GM18909 (cell line): ENCODE data around the gene FUOM.

Experiments used
- ATAC-seq: cut with Tn5 transposase; IDR thresholded peaks from one replicate; pipeline ENCODE4 v1.9.1; 2021; ENCODE audit warnings: mild to moderate bottlenecking; ENCODE audit not compliant: unreplicated experiment, poor library complexity

The FUOM gene

GRCh38 chr10:133353988-133354605 is 3.7 kb downstream of the FUOM start:
- no peak for ATAC-seq

GRCh38 chr10:133353202-133353959 is 4.4 kb downstream of the FUOM start:
- no peak for ATAC-seq

- ATAC-seq: no peak
Observed at GRCh38 chr10:133351408-133352318, 6.2 kb downstream of the FUOM start.

GRCh38 chr10:133350950-133351329 is 6.9 kb downstream of the FUOM start:
- ATAC-seq: no peak

GRCh38 chr10:133350283-133350949 is 7.4 kb downstream of the FUOM start:
- ATAC-seq: no peak

- ATAC-seq: no peak
Observed at GRCh38 chr10:133349577-133350011, 8.2 kb downstream of the FUOM start.

- no peak for ATAC-seq
Observed at GRCh38 chr10:133349160-133349568, 8.7 kb downstream of the FUOM start.

- no peak for ATAC-seq
Observed at GRCh38 chr10:133347710-133348517, 9.9 kb downstream of the FUOM start.

- no peak for ATAC-seq
Observed at GRCh38 chr10:133346413-133346812, 11.4 kb downstream of the FUOM start.

GRCh38 chr10:133344236-133344635 is 13.6 kb downstream of the FUOM start:
- no peak for ATAC-seq

- ATAC-seq: no peak
Observed at GRCh38 chr10:133343558-133343957, 14.3 kb downstream of the FUOM start.

- no peak for ATAC-seq
Observed at GRCh38 chr10:133342942-133343341, 14.9 kb downstream of the FUOM start.

GRCh38 chr10:133341983-133342382 is 15.8 kb downstream of the FUOM start:
- ATAC-seq: no peak

- no peak for ATAC-seq
Observed at GRCh38 chr10:133339708-133340380, 18.0 kb downstream of the FUOM start.

- no peak for ATAC-seq
Observed at GRCh38 chr10:133338080-133339071, 19.4 kb downstream of the FUOM start.

- no peak for ATAC-seq
Observed at GRCh38 chr10:133337370-133337725, 20.5 kb downstream of the FUOM start.

- no peak for ATAC-seq
Observed at GRCh38 chr10:133336577-133337369, 21.0 kb downstream of the FUOM start, which contains the start of gene CALY. Gene CALY (minus strand): TSS chr10:133336896. CDS start chr10:133328989, 7,907 bp downstream.
